ENCODE data around the gene TSSK6. TPM values are rescaled to one million over a fixed set of nuclear protein-coding genes. Genes with fewer than 3 reads are reported as not detected.

Gene TSSK6
- polyA plus RNA-seq, 4 donors, result 1.6 to 3.4 (median 1.9) TPM

DNA sequence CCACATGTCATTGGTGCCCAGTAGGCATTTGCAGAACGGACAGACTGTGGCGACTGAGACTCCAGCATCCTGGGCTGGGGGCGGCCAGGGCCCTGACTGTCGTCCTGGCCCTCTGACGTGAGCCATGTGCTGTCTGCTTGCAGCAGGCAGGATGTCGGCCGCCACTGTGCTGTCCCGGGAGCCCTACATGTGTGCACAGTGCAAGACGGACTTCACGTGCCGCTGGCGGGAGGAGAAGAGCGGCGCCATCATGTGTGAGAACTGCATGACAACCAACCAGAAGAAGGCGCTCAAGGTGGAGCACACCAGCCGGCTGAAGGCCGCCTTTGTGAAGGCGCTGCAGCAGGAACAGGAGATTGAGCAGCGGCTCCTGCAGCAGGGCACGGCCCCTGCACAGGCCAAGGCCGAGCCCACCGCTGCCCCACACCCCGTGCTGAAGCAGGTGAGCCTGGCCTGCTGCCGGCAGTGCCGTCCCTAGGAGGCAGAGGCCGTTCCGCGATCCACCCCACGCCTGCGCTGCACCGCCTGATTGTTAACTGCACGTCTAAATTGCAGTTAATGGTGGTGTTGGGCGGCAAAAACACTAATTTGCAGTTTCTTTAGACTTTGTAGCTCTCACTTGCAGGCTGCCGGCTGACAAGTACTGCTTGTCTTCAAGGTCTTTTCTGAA is 14.2 kb downstream of the TSSK6 start:
- H3K27ac ChIP-seq (ENCODE audit: low read depth in 1 of 3, low read length in 2 of 3), result no peak overlapping the region
- H3K4me1 ChIP-seq (ENCODE audit: control insufficient read depth in 3 of 3, insufficient read depth in 2 of 3, low read depth in 1 of 3, low read length in 2 of 3), result no peaks in the 10 kb centered on the region
- no peak for FAIRE-seq
- H3K4me3 ChIP-seq (ENCODE audit: low read depth in 1 of 3, low read length in 3 of 3), result no peak overlapping the region
- WGBS, 3 donors, result 86 to 90% (median 88%) methylated on average over 33 to 34 of the region's 34 CpGs
- H3K27me3 ChIP-seq (ENCODE audit: control insufficient read depth in 3 of 3, insufficient read depth in 3 of 3, low read length in 3 of 3), result no peaks in the 10 kb centered on the region
- H3K9me3 ChIP-seq (ENCODE audit: control insufficient read depth in 2 of 2, insufficient read depth in 1 of 2, low read depth in 1 of 2, low read length in 1 of 2), result no peaks in the 10 kb centered on the region
- no peak for DNase-seq
- peaks cover 38 to 99% (median 45%) of the 10 kb centered on the region in 3 donors for H3K36me3 ChIP-seq (ENCODE audit: control insufficient read depth in 3 of 3, insufficient read depth in 2 of 3, low read depth in 1 of 3, low read length in 3 of 3)

GRCh38 chr19:19499272-19499995 is 15.9 kb downstream of the TSSK6 start:
- FAIRE-seq (no peak), DNase-seq (no peak)
- WGBS, 3 donors, result 89 to 94% (median 93%) methylated on average over 18 of the region's 18 CpGs
- H3K9me3 ChIP-seq (ENCODE audit: control insufficient read depth in 2 of 2, insufficient read depth in 1 of 2, low read depth in 1 of 2, low read length in 1 of 2), result no peaks in the 10 kb centered on the region
- no peak overlapping the region for H3K4me3 ChIP-seq (ENCODE audit: low read depth in 1 of 3, low read length in 3 of 3)
- H3K36me3 ChIP-seq (ENCODE audit: control insufficient read depth in 3 of 3, insufficient read depth in 2 of 3, low read depth in 1 of 3, low read length in 3 of 3), result peaks cover 35 to 96% (median 40%) of the 10 kb centered on the region in 3 donors
- no peaks in the 10 kb centered on the region for H3K27me3 ChIP-seq (ENCODE audit: control insufficient read depth in 3 of 3, insufficient read depth in 3 of 3, low read length in 3 of 3)
- no peaks in the 10 kb centered on the region for H3K4me1 ChIP-seq (ENCODE audit: control insufficient read depth in 3 of 3, insufficient read depth in 2 of 3, low read depth in 1 of 3, low read length in 2 of 3)
- H3K27ac ChIP-seq (ENCODE audit: low read depth in 1 of 3, low read length in 2 of 3), result no peak overlapping the region

DNA sequence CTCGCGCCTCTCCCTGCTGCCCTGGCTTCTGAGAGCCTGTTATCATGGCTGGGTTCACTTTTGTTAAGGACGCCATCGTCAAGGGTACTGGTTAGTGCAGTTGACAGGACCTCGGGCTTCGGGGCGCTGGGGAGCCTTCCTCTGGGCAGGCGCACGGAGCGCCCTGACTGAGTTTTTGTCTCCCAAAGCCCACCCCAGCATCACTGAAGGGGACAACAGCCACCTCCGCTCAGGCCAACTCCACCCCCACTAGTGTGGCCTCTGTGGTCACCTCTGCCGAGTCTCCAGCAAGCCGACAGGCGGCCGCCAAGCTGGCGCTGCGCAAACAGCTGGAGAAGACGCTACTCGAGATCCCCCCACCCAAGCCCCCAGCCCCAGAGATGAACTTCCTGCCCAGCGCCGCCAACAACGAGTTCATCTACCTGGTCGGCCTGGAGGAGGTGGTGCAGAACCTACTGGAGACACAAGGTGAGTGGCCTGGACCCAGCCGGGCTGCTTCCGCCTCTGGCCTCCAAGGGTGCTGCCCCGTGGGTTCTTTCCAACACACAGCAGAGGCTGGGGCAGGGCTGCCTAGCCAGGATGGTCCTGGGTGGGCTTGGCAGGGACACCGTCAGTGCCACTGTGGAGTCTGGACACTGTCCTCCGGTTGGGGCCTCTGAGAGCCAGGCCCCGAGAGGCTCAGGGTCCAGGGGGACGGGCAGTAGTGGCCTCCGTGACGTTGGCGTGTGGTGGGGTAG is 16.9 kb downstream of the TSSK6 start:
- Histone ChIP-seq H3K9me3 (ENCODE audit: control insufficient read depth in 2 of 2, insufficient read depth in 1 of 2, low read depth in 1 of 2, low read length in 1 of 2) (no peaks in the 10 kb centered on the region), H3K27ac (ENCODE audit: low read depth in 1 of 3, low read length in 2 of 3) (no peak overlapping the region), H3K27me3 (ENCODE audit: control insufficient read depth in 3 of 3, insufficient read depth in 3 of 3, low read length in 3 of 3) (no peaks in the 10 kb centered on the region), H3K36me3 (ENCODE audit: control insufficient read depth in 3 of 3, insufficient read depth in 2 of 3, low read depth in 1 of 3, low read length in 3 of 3) (peaks cover 43 to 95% (median 43%) of the 10 kb centered on the region in 3 donors), H3K4me1 (ENCODE audit: control insufficient read depth in 3 of 3, insufficient read depth in 2 of 3, low read depth in 1 of 3, low read length in 2 of 3) (no peaks in the 10 kb centered on the region), H3K4me3 (ENCODE audit: low read depth in 1 of 3, low read length in 3 of 3) (no peak overlapping the region)
- DNase-seq (no peak), FAIRE-seq (no peak)
- 94 to 95% (median 95%) methylated on average over 31 to 33 of the region's 33 CpGs for WGBS, 3 donors

DNA sequence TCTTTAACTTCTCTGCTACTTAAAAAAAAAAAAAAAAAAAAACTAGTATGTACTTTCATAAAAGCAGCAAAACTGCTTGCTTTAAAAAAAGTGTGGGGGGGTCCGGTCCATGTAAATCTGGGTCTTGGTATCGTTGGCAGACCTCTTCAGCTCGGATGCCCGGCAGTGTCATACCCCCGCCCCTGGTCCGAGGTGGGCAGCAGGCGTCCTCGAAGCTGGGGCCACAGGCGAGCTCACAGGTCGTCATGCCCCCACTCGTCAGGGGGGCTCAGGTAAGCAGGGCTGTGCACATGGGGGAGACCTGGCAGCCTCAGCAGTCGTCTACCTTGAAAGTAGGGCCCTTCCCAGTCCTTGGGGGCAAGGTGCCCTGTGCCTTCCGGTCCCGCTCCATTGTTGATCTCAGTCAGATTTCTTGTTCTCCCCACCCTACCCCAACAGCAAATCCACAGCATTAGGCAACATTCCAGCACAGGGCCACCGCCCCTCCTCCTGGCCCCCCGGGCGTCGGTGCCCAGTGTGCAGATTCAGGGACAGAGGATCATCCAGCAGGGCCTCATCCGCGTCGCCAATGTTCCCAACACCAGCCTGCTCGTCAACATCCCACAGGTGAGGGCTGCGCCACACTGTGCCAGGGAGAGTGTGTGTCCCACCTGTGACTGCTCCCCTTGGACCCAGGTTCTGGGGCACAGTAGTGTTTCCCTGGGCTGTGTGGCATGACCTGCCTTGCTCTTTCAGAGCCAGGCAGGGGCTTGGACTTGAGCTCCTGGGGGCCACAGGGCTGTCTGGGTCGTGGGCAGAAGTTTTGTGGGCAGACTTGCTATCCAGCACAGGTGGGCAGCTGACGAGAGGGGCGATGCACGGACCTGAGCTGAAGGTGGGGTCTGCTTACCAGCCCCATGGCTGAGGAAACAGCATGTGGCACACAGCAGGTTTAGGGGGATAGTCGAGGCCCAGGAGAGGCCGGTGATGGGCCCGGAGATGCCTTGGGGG is 19.4 kb downstream of the TSSK6 start:
- DNase-seq (no peak), FAIRE-seq (no peak)
- Histone ChIP-seq H3K27me3 (ENCODE audit: control insufficient read depth in 3 of 3, insufficient read depth in 3 of 3, low read length in 3 of 3) (no peaks in the 10 kb centered on the region), H3K4me1 (ENCODE audit: control insufficient read depth in 3 of 3, insufficient read depth in 2 of 3, low read depth in 1 of 3, low read length in 2 of 3) (no peaks in the 10 kb centered on the region), H3K27ac (ENCODE audit: low read depth in 1 of 3, low read length in 2 of 3) (no peak overlapping the region), H3K36me3 (ENCODE audit: control insufficient read depth in 3 of 3, insufficient read depth in 2 of 3, low read depth in 1 of 3, low read length in 3 of 3) (peaks cover 31 to 95% (median 31%) of the 10 kb centered on the region in 3 donors), H3K9me3 (ENCODE audit: control insufficient read depth in 2 of 2, insufficient read depth in 1 of 2, low read depth in 1 of 2, low read length in 1 of 2) (no peaks in the 10 kb centered on the region), H3K4me3 (ENCODE audit: low read depth in 1 of 3, low read length in 3 of 3) (no peak overlapping the region)
- 93 to 96% (median 95%) methylated on average over 30 of the region's 30 CpGs for WGBS, 3 donors

GRCh38 chr19:19493841-19494546 is 21.4 kb downstream of the TSSK6 start:
- no peak overlapping the region for H3K27ac ChIP-seq (ENCODE audit: low read depth in 1 of 3, low read length in 2 of 3)
- FAIRE-seq, result no peak
- no peak overlapping the region for H3K4me3 ChIP-seq (ENCODE audit: low read depth in 1 of 3, low read length in 3 of 3)
- no peaks in the 10 kb centered on the region for H3K9me3 ChIP-seq (ENCODE audit: control insufficient read depth in 2 of 2, insufficient read depth in 1 of 2, low read depth in 1 of 2, low read length in 1 of 2)
- DNase-seq, result no peak
- 88 to 91% (median 90%) methylated on average over 15 of the region's 15 CpGs for WGBS, 3 donors
- peaks cover 0 to 13% (median 7%) of the 10 kb centered on the region in 3 donors for H3K4me1 ChIP-seq (ENCODE audit: control insufficient read depth in 3 of 3, insufficient read depth in 2 of 3, low read depth in 1 of 3, low read length in 2 of 3)
- peaks cover 21 to 84% (median 23%) of the 10 kb centered on the region in 3 donors for H3K36me3 ChIP-seq (ENCODE audit: control insufficient read depth in 3 of 3, insufficient read depth in 2 of 3, low read depth in 1 of 3, low read length in 3 of 3)
- H3K27me3 ChIP-seq (ENCODE audit: control insufficient read depth in 3 of 3, insufficient read depth in 3 of 3, low read length in 3 of 3), result no peaks in the 10 kb centered on the region

DNA sequence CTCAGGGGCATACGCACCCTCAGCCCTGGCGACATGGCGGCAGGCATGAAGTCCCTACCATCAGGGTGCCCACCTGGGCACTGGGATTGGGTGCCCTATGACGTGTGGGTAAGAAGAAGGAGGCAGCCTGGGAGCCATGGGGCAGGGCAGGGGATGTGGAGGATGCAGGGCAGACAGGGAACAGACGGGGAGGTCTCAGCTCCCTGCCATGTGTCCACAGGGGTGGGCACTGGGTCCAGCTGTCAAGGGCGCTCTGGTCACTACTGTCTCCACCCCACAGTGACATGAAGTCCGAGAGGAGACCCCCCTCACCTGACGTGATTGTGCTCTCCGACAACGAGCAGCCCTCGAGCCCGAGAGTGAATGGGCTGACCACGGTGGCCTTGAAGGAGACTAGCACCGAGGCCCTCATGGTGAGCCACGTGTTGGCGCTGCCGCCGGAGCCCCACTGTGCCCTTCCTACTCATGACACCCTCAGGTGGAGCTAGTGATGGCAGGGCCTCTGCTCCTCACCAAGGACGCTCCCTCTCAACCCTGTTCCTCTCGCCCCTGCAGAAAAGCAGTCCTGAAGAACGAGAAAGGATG is 23.2 kb downstream of the TSSK6 start:
- peaks cover 13 to 74% (median 17%) of the 10 kb centered on the region in 3 donors for H3K36me3 ChIP-seq (ENCODE audit: control insufficient read depth in 3 of 3, insufficient read depth in 2 of 3, low read depth in 1 of 3, low read length in 3 of 3)
- peaks cover 8 to 30% (median 9%) of the 10 kb centered on the region in 3 donors for H3K4me1 ChIP-seq (ENCODE audit: control insufficient read depth in 3 of 3, insufficient read depth in 2 of 3, low read depth in 1 of 3, low read length in 2 of 3)
- no peaks in the 10 kb centered on the region for H3K27me3 ChIP-seq (ENCODE audit: control insufficient read depth in 3 of 3, insufficient read depth in 3 of 3, low read length in 3 of 3)
- FAIRE-seq (no peak), DNase-seq (no peak)
- no peak overlapping the region for H3K4me3 ChIP-seq (ENCODE audit: low read depth in 1 of 3, low read length in 3 of 3)
- H3K27ac ChIP-seq (ENCODE audit: low read depth in 1 of 3, low read length in 2 of 3), result no peak overlapping the region
- no peaks in the 10 kb centered on the region for H3K9me3 ChIP-seq (ENCODE audit: control insufficient read depth in 2 of 2, insufficient read depth in 1 of 2, low read depth in 1 of 2, low read length in 1 of 2)
- WGBS, 3 donors, result 89 to 92% (median 90%) methylated on average over 21 of the region's 21 CpGs

DNA sequence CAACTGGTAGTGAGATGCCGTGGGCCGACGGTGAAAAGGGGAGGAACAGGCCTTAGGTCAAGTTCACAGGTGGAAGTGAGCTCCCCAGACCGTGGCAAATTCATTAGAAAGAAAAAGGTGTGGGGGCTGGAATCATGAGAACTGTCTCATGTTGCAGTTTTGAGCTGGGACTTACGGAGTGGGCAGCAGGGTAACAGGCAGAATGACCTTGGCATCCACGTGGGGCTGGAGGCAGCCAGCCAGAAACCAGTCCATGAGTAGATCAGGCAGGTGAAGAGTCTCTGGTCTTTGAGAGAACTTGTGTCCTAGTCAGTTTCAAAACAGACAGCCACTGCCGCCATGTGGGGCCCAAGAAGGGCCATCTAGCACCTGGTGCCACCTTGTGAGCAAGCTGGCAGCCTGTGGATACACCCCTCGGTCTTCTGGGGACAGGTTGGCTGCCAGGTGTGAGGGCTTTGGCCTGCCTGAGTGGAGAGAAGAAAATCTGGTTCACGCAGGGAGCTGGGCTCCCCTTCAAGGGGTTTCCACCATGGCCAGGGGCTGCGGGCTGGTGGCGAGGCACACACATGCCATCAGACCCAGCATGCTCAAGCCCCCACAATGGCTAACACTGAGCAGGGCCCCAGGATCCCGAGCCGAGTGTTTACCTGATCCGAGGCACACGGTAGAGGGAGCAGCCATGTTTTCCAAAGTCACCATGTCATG is 23.9 kb downstream of the TSSK6 start:
- no peak overlapping the region for H3K4me3 ChIP-seq (ENCODE audit: low read depth in 1 of 3, low read length in 3 of 3)
- H3K36me3 ChIP-seq (ENCODE audit: control insufficient read depth in 3 of 3, insufficient read depth in 2 of 3, low read depth in 1 of 3, low read length in 3 of 3), result peaks cover 13 to 74% (median 17%) of the 10 kb centered on the region in 3 donors
- DNase-seq (no peak), FAIRE-seq (no peak)
- H3K27me3 ChIP-seq (ENCODE audit: control insufficient read depth in 3 of 3, insufficient read depth in 3 of 3, low read length in 3 of 3), result no peaks in the 10 kb centered on the region
- 82 to 91% (median 88%) methylated on average over 15 of the region's 15 CpGs for WGBS, 3 donors
- no peaks in the 10 kb centered on the region for H3K9me3 ChIP-seq (ENCODE audit: control insufficient read depth in 2 of 2, insufficient read depth in 1 of 2, low read depth in 1 of 2, low read length in 1 of 2)
- no peak overlapping the region for H3K27ac ChIP-seq (ENCODE audit: low read depth in 1 of 3, low read length in 2 of 3)
- H3K4me1 ChIP-seq (ENCODE audit: control insufficient read depth in 3 of 3, insufficient read depth in 2 of 3, low read depth in 1 of 3, low read length in 2 of 3), result peaks cover 8 to 37% (median 9%) of the 10 kb centered on the region in 3 donors

All from small intestine (tissue), 7 donors.